Mesenchymal stem cell (in vitro differentiated cells and primary cell): ENCODE measurements around the gene GAS7.

Experiments used
- DNase-seq: peaks from one replicate; pipeline ENCODE4 v3.0.0-alpha.2; 2013
- H2AFZ ChIP-seq: one replicate; pipeline ENCODE4 v1.6.1; 2013; ENCODE audit warnings: low read depth, mild to moderate bottlenecking, control low read depth, inconsistent platforms, low read length, moderate library complexity
- H2AK5ac ChIP-seq: 2 replicates; pipeline ENCODE4 v1.6.1; 2013; ENCODE audit warnings: low read length, moderate library complexity, mild to moderate bottlenecking, inconsistent platforms; ENCODE audit not compliant: severe bottlenecking
- H2BK120ac ChIP-seq: one replicate; pipeline ENCODE4 v1.6.1; 2013; ENCODE audit warnings: low read depth, mild to moderate bottlenecking, inconsistent platforms, low read length, moderate library complexity
- H2BK12ac ChIP-seq, 2 experiments: one replicate each; pipeline ENCODE4 v1.6.1; 2013; ENCODE audit warnings: inconsistent platforms in 2 of 2, low read length in 2 of 2, mild to moderate bottlenecking in 2 of 2, moderate library complexity in 2 of 2, control low read depth in 1 of 2
- H2BK15ac ChIP-seq: one replicate; pipeline ENCODE4 v1.6.1; 2013; ENCODE audit warnings: mild to moderate bottlenecking, low read depth, inconsistent platforms; ENCODE audit not compliant: poor library complexity, severe bottlenecking
- H2BK5ac ChIP-seq: 2 replicates; pipeline ENCODE4 v1.6.1; 2013; ENCODE audit warnings: low read depth, mild to moderate bottlenecking, low read length, control low read depth, inconsistent platforms; ENCODE audit not compliant: poor library complexity, severe bottlenecking
- H3K14ac ChIP-seq, 2 experiments: one replicate each; pipeline ENCODE4 v1.6.1; 2013; ENCODE audit warnings: inconsistent platforms in 2 of 2, low read length in 2 of 2, control low read depth in 1 of 2, mild to moderate bottlenecking in 1 of 2, moderate library complexity in 1 of 2
- H3K18ac ChIP-seq, 2 experiments: one replicate each; pipeline ENCODE4 v1.6.1; 2013; ENCODE audit warnings: inconsistent platforms in 2 of 2, low read length in 2 of 2, control low read depth in 1 of 2, low read depth in 1 of 2, mild to moderate bottlenecking in 1 of 2
- H3K23ac ChIP-seq, 2 experiments: one replicate each; pipeline ENCODE4 v1.6.1; 2013; ENCODE audit warnings: inconsistent platforms in 2 of 2, low read length in 2 of 2, mild to moderate bottlenecking in 2 of 2, moderate library complexity in 2 of 2, control low read depth in 1 of 2
- H3K27ac ChIP-seq: 2 replicates; pipeline ENCODE4 v1.5.1; 2013; ENCODE audit warnings: mild to moderate bottlenecking, moderate library complexity, low read length, control low read depth, inconsistent platforms; ENCODE audit not compliant: poor library complexity, severe bottlenecking
- H3K27me3 ChIP-seq, 2 experiments: 2 replicates each; pipeline versions ENCODE4 v1.6.1 to v1.7.0; 2013; ENCODE audit warnings: low read length in 2 of 2, mild to moderate bottlenecking in 2 of 2, moderate library complexity in 2 of 2, control low read depth in 1 of 2, inconsistent platforms in 1 of 2; ENCODE audit not compliant: control insufficient read depth in 1 of 2, insufficient read depth in 1 of 2
- H3K36me3 ChIP-seq, 2 experiments: 2 replicates each; pipeline versions ENCODE4 v1.6.1 to v1.7.0; 2013; ENCODE audit warnings: low read length in 2 of 2, control low read depth in 1 of 2, inconsistent platforms in 1 of 2, low read depth in 1 of 2, mild to moderate bottlenecking in 1 of 2; ENCODE audit not compliant: insufficient read depth in 2 of 2, control insufficient read depth in 1 of 2
- H3K4ac ChIP-seq, 2 experiments: one replicate each; pipeline ENCODE4 v1.6.1; 2013; ENCODE audit warnings: inconsistent platforms in 2 of 2, low read length in 2 of 2, mild to moderate bottlenecking in 2 of 2, moderate library complexity in 2 of 2, control low read depth in 1 of 2, low read depth in 1 of 2
- H3K4me1 ChIP-seq: 2 replicates; pipeline ENCODE4 v1.6.1; 2013; ENCODE audit warnings: low read depth, low read length, control low read depth; ENCODE audit not compliant: control insufficient read depth, insufficient read depth
- H3K4me2 ChIP-seq: 2 replicates; pipeline ENCODE4 v1.6.1; 2013; ENCODE audit warnings: low read length, mild to moderate bottlenecking, inconsistent platforms; ENCODE audit not compliant: poor library complexity, severe bottlenecking
- H3K4me3 ChIP-seq, 2 experiments: 2 replicates each; pipeline versions ENCODE4 v1.5.1 to v1.7.0; 2013; ENCODE audit warnings: low read length in 2 of 2, mild to moderate bottlenecking in 2 of 2, control low read depth in 1 of 2, low read depth in 1 of 2; ENCODE audit not compliant: insufficient read depth in 1 of 2
- H3K79me1 ChIP-seq: replicated peaks from 2 replicates; pipeline ENCODE4 v1.6.1; 2013; ENCODE audit warnings: mild to moderate bottlenecking, control low read depth, low read length, inconsistent platforms; ENCODE audit not compliant: poor library complexity, severe bottlenecking
- H3K9ac ChIP-seq: 2 replicates; pipeline ENCODE4 v1.7.0; 2013; ENCODE audit warnings: mild to moderate bottlenecking, low read length, moderate library complexity
- H3K9me3 ChIP-seq: 2 replicates; pipeline ENCODE4 v1.7.0; 2013; ENCODE audit warnings: mild to moderate bottlenecking, low read length; ENCODE audit not compliant: control insufficient read depth
- H4K8ac ChIP-seq: one replicate; pipeline ENCODE4 v1.6.1; 2013; ENCODE audit warnings: inconsistent platforms, mild to moderate bottlenecking, low read length, moderate library complexity
- H4K91ac ChIP-seq: one replicate; pipeline ENCODE4 v1.6.1; 2013; ENCODE audit warnings: mild to moderate bottlenecking, low read length, inconsistent platforms
- WGBS: methylation state at CpG from one replicate; pipeline ENCODE4 v1.1.7; 2013; ENCODE audit warnings: mixed read lengths; 5-methylcytosine and 5-hydroxymethylcytosine counted together

The GAS7 gene

DNA sequence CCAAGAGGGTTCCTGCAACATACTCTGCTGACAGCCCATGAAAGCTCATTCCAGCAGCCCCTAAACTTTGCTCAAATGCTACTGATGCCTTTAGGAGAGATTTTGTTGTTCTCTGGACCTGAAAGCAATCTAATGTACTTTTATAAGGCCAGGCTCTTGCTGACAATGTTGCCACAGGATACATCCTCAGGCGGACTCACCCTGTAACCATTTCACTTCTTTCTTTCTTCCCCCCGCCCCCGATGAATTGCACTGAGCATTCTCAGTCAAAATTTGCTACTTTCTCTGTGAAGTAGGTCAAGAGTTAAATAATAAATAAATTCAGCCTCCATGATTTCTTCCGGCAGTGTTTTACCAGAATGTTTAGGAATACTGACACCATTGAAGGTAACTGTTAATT is 1.5 kb downstream of the GAS7 start:
- no peak overlapping the region for H2BK15ac ChIP-seq
- no peak overlapping the region for H2BK120ac ChIP-seq
- H3K23ac ChIP-seq = no peak overlapping the region
- no peak overlapping the region for H2BK12ac ChIP-seq
- H3K79me1 ChIP-seq = peaks cover 8% of the 10 kb centered on the region
- H3K27ac ChIP-seq = no peak overlapping the region
- H2AK5ac ChIP-seq = no peak overlapping the region
- no peak overlapping the region for H3K4ac ChIP-seq
- H4K8ac ChIP-seq = no peak overlapping the region
- H3K4me2 ChIP-seq = peak overlapping the region; percentile 99
- peaks cover 13% of the 10 kb centered on the region for H3K4me1 ChIP-seq
- no peak overlapping the region for H4K91ac ChIP-seq
- H3K18ac ChIP-seq = peak overlapping the region in 1 of 2 experiments; percentile 20
- H3K27me3 ChIP-seq = peaks cover 0 to 21% of the 10 kb centered on the region in 2 experiments
- WGBS = 53% methylated on average over 3 of the region's 4 CpGs
- H3K14ac ChIP-seq = no peak overlapping the region
- DNase-seq = no peak
- H3K4me3 ChIP-seq = peak overlapping the region in 1 of 2 experiments; percentile 83
- no peak overlapping the region for H2BK5ac ChIP-seq
- peaks cover 13% of the 10 kb centered on the region for H3K9me3 ChIP-seq
- H3K36me3 ChIP-seq = peaks cover 0 to 3% of the 10 kb centered on the region in 2 experiments
- no peak overlapping the region for H2AFZ ChIP-seq
- peak overlapping the region; percentile 89 for H3K9ac ChIP-seq

DNA sequence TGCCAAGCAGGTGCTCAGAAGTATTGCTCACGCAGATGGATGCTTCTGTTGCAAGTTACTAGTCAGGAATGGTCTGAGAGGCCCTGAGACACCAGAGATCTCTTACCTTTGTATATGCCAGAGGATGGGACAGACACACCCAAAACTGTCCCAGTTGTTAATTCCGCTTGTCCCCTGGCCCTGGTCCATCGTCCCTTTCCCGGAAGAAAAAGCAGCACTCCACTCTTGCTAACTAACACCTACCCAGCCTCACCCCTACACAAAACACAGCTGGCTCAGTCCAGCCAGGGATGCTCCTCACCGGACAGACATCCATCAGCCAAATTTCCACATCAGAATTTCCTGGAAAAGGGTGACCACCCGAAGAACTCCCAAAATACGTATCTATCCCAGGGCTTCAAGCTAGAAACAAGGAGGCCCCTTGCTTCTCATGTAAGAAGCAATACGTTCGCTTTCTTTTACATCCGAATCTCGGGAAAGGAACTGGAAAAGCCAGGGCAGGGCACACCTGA is 2.0 kb downstream of the GAS7 start:
- H2BK12ac ChIP-seq = no peak overlapping the region
- H3K27ac ChIP-seq = no peak overlapping the region
- H3K14ac ChIP-seq = no peak overlapping the region
- H3K9ac ChIP-seq = peak overlapping the region; percentile 89
- no peak overlapping the region for H2BK120ac ChIP-seq
- no peak overlapping the region for H4K8ac ChIP-seq
- peaks cover 13% of the 10 kb centered on the region for H3K9me3 ChIP-seq
- no peak overlapping the region for H2BK5ac ChIP-seq
- H4K91ac ChIP-seq = no peak overlapping the region
- no peak overlapping the region for H3K4me2 ChIP-seq
- peaks cover 13% of the 10 kb centered on the region for H3K4me1 ChIP-seq
- H3K36me3 ChIP-seq = peaks cover 0 to 3% of the 10 kb centered on the region in 2 experiments
- H2BK15ac ChIP-seq = no peak overlapping the region
- WGBS = 96% methylated on average over 11 of the region's 11 CpGs
- no peak overlapping the region for H3K23ac ChIP-seq
- H3K79me1 ChIP-seq = peaks cover 8% of the 10 kb centered on the region
- H3K4ac ChIP-seq = no peak overlapping the region
- H3K4me3 ChIP-seq = peak overlapping the region in 1 of 2 experiments; percentile 83
- H3K27me3 ChIP-seq = peaks cover 0 to 21% of the 10 kb centered on the region in 2 experiments
- no peak overlapping the region for H2AFZ ChIP-seq
- peak overlapping the region in 1 of 2 experiments; percentile 20 for H3K18ac ChIP-seq
- no peak overlapping the region for H2AK5ac ChIP-seq
- DNase-seq = no peak

GRCh38 chr17:10195090-10195805 is 3.2 kb downstream of the GAS7 start:
- Histone ChIP-seq H3K79me1 (peaks cover 8% of the 10 kb centered on the region), H4K91ac (no peak overlapping the region), H4K8ac (no peak overlapping the region), H2BK5ac (no peak overlapping the region), H2BK120ac (no peak overlapping the region), H3K27me3 (peaks cover 0 to 12% of the 10 kb centered on the region in 2 experiments), H3K36me3 (peaks cover 0 to 3% of the 10 kb centered on the region in 2 experiments), H3K27ac (no peak overlapping the region), H3K23ac (no peak overlapping the region), H2BK15ac (no peak overlapping the region), H2AFZ (no peak overlapping the region), H3K4me1 (peaks cover 13% of the 10 kb centered on the region), H3K18ac (no peak overlapping the region), H3K9ac (no peak overlapping the region), H3K4ac (no peak overlapping the region), H3K4me3 (no peak overlapping the region), H2AK5ac (no peak overlapping the region), H3K4me2 (no peak overlapping the region), H2BK12ac (no peak overlapping the region), H3K14ac (no peak overlapping the region), H3K9me3 (peaks cover 13% of the 10 kb centered on the region)
- DNase-seq = no peak
- WGBS = 98% methylated on average over 4 of the region's 4 CpGs

- Histone ChIP-seq H3K9me3 (peaks cover 13% of the 10 kb centered on the region), H2BK120ac (no peak overlapping the region), H3K14ac (no peak overlapping the region), H2BK5ac (no peak overlapping the region), H3K9ac (no peak overlapping the region), H2AFZ (no peak overlapping the region), H4K91ac (no peak overlapping the region), H3K27ac (no peak overlapping the region), H3K79me1 (peaks cover 8% of the 10 kb centered on the region), H4K8ac (no peak overlapping the region), H3K27me3 (peaks cover 0 to 8% of the 10 kb centered on the region in 2 experiments), H3K4me1 (peaks cover 10% of the 10 kb centered on the region), H3K4ac (no peak overlapping the region), H2BK15ac (no peak overlapping the region), H3K36me3 (peaks cover 0 to 3% of the 10 kb centered on the region in 2 experiments), H3K4me3 (peak overlapping the region in 1 of 2 experiments; percentile 8), H2AK5ac (no peak overlapping the region), H3K18ac (no peak overlapping the region), H3K23ac (no peak overlapping the region), H2BK12ac (no peak overlapping the region), H3K4me2 (no peak overlapping the region)
- no peak for DNase-seq
- 100% methylated on average over 1 of the region's 2 CpGs for WGBS
Observed at GRCh38 chr17:10193632-10194031, 4.8 kb downstream of the GAS7 start.
